Kidney (tissue), 14 donors: ENCODE results near the gene NKD2. TPM values are rescaled to one million over a fixed set of nuclear protein-coding genes. Genes with fewer than 3 reads are reported as not detected.

Experiments used
- DNase-seq, 5 donors: peaks; one replicate each; pipeline ENCODE4 v3.0.0-alpha.2; 2013 to 2020
- FAIRE-seq: peaks from 2 replicates; lab custom pipeline; 2012; peaks lifted over from hg19 to GRCh38; lab: Jason Lieb, UNC
- H3K27ac ChIP-seq, 2 donors: one replicate each; pipeline ENCODE4 v1.7.0; 2013; ENCODE audit warnings: low read depth in 2 of 2, low read length in 2 of 2, inconsistent platforms in 1 of 2
- H3K27me3 ChIP-seq: one replicate; pipeline ENCODE4 v1.7.1; 2013; ENCODE audit warnings: low read length, inconsistent platforms; ENCODE audit not compliant: control insufficient read depth, insufficient read depth
- H3K36me3 ChIP-seq, 3 donors: one replicate each; pipeline versions ENCODE4 v1.7.0 to v1.7.1; 2013; ENCODE audit warnings: low read length in 3 of 3, control low read depth in 1 of 3, inconsistent platforms in 1 of 3; ENCODE audit not compliant: insufficient read depth in 3 of 3, control insufficient read depth in 2 of 3
- H3K4me1 ChIP-seq, 3 donors: one replicate each; pipeline versions ENCODE4 v1.7.0 to v1.7.1; 2013; ENCODE audit warnings: low read length in 3 of 3, inconsistent platforms in 1 of 3, low read depth in 1 of 3; ENCODE audit not compliant: control insufficient read depth in 2 of 3, insufficient read depth in 2 of 3
- H3K4me3 ChIP-seq, 3 donors: one replicate each; pipeline versions ENCODE4 v1.7.0 to v1.8.1; 2013; ENCODE audit warnings: low read length in 3 of 3, control low read depth in 1 of 3, inconsistent platforms in 1 of 3
- H3K9ac ChIP-seq, 3 donors: one replicate each; pipeline versions ENCODE4 v1.7.0 to v1.7.1; 2013; ENCODE audit warnings: low read length in 3 of 3, control low read depth in 1 of 3, inconsistent platforms in 1 of 3
- H3K9me3 ChIP-seq, 3 donors: one replicate each; pipeline versions ENCODE4 v1.7.0 to v1.7.1; 2013; ENCODE audit warnings: low read length in 3 of 3, control low read depth in 1 of 3, inconsistent platforms in 1 of 3; ENCODE audit not compliant: control insufficient read depth in 2 of 3, insufficient read depth in 1 of 3
- intact Hi-C: fragments of 100-400 bp; cut with DNase I; formaldehyde crosslinking; loops from one replicate; pipeline ENCODE4 v1.11.1; 2022
- polyA plus RNA-seq: library from polyadenylated mRNA; stranded (reverse); fragments of 350-450 nt; fragmentation: Illumina TruSeq; extraction: RNeasy Lipid Tissue Mini Kit (QIAGEN cat#74804); gene quantifications from one replicate; pipeline ENCODE4 v1.2.3, GENCODE V29; 2014; ENCODE audit warnings: low read depth, low replicate concordance; ENCODE audit not compliant: insufficient read depth
- total RNA-seq: library from RNA; stranded (reverse); fragmentation: NEBNext Ultra II Directional; extraction: Animal tissue kit (Norgen Biotek cat#: 25700); gene quantifications from one replicate; pipeline ENCODE4 v1.2.1, GENCODE V29; 2021
- TF ChIP-seq, protein P1 (sequence below): IDR thresholded peaks from 3 replicates; pipeline ENCODE4 v1.5.1; 2012; ENCODE audit warnings: mild to moderate bottlenecking, moderate library complexity, borderline replicate concordance; ENCODE audit not compliant: insufficient read depth; ENCODE audit errors: extremely low read depth
- donor health status: control.
- donor health status: control.
- donor health status: control.
- donor health status: control.
- donor health status: control.
- donor health status: DM: yes; HTN: yes; CAD: no.
- donor health status: Normal renal cell carcinoma (clear cell type).

Gene NKD2
- total and polyA plus RNA-seq, 2 donors from 2014 or later, result 7.9 to 14.1 TPM

DNA sequence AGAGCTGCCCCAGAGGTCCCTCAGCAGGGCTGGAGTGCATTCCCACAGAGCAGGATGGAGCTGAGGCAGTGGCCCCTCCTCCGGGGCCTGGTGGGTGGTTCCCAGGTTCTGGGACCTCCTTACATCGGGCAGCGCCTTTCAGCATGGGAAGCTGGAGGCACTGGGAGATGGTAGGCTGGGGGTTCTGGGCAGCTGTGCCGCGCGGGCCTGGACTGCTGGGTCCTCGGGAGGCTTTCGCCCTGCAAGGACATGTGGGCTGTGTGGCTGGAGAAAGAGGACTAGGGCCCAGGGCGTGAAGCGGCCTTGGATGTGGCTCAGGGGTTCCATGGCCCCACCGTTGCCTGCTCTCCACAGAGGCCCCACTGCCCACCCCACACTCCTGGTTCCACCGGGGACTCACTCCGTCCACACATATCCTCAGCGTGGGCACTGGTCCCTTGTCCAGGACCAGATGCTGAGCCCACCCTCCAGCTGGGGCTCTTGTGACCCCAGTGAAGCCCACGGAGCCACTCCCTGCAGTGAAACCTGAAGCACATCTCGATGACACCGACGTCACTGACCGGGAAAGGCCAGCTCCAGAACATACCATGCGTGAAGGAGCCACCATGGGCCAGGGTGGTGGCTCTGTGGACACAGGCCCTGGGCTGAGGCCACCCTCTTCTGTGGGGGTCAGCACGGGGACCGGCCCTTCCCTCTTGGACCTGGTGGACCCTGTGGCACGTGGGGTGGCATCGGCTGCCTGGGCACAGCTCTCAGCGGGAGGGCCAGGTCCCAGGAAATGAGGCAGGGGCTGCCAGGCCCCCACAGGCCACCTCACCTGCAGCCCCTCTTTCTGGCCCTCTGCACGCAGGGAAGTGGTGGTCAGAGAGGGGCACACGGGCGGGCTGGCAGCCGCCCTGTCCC, 31.5 kb upstream of the NKD2 start:
- TF ChIP-seq, protein P1, sequence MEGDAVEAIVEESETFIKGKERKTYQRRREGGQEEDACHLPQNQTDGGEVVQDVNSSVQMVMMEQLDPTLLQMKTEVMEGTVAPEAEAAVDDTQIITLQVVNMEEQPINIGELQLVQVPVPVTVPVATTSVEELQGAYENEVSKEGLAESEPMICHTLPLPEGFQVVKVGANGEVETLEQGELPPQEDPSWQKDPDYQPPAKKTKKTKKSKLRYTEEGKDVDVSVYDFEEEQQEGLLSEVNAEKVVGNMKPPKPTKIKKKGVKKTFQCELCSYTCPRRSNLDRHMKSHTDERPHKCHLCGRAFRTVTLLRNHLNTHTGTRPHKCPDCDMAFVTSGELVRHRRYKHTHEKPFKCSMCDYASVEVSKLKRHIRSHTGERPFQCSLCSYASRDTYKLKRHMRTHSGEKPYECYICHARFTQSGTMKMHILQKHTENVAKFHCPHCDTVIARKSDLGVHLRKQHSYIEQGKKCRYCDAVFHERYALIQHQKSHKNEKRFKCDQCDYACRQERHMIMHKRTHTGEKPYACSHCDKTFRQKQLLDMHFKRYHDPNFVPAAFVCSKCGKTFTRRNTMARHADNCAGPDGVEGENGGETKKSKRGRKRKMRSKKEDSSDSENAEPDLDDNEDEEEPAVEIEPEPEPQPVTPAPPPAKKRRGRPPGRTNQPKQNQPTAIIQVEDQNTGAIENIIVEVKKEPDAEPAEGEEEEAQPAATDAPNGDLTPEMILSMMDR, result no peak
- intact Hi-C loops, result no loop called here
- Histone ChIP-seq H3K4me1 (peaks cover 0 to 3% (median 0%) of the 10 kb centered on the region in 3 donors), H3K9me3 (no peaks in the 10 kb centered on the region), H3K4me3 (no peak overlapping the region), H3K27ac (no peak overlapping the region), H3K9ac (no peak overlapping the region), H3K36me3 (no peaks in the 10 kb centered on the region), H3K27me3 (no peaks in the 10 kb centered on the region)
- FAIRE-seq (no peak), DNase-seq (no peak)

DNA sequence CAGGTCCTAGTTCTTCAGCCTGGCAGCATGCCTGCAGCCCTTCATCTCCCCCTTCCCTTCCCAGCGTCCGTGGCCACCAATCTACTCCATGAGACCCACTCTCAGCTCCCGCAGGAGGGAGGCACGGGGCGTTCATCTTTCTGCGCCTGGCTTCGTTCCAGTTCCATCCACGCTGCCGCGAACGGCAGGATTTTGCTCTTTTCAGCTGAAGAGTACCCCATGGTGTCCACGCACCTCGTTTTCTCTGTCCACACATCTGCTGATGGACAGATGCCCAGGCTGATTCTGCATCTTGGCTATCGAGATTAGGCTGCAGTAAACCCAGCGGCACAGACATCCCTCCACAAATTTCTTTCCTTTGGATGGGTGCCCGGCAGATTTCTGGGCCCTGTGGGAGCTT, 30.5 kb upstream of the NKD2 start:
- Histone ChIP-seq H3K27me3 (no peaks in the 10 kb centered on the region), H3K4me3 (no peak overlapping the region), H3K9me3 (no peaks in the 10 kb centered on the region), H3K36me3 (no peaks in the 10 kb centered on the region), H3K27ac (no peak overlapping the region), H3K9ac (no peak overlapping the region), H3K4me1 (peaks cover 0 to 3% (median 0%) of the 10 kb centered on the region in 3 donors)
- FAIRE-seq (no peak), DNase-seq (no peak)
- intact Hi-C loops, result no loop called here
- TF ChIP-seq, protein P1, result no peak

DNA sequence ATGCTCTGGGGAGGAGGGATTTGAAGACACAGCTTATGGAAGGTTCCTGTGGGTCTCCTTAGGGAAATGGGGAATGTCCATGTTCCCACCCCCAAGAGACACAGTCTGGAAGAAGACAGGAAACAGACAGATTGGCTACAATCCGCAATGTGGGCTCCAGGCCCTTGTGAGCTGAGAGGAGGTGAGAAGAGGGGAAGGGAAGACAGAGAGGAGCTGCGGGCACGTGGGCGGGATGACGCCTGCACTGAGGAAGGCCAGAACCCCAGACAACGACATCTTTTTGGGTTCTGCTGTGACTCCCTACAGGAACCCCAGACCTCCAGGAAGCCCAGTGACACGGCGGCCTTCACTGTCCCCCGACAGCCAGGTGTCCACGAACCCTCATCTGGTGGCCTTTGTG, 29.9 kb upstream of the NKD2 start:
- TF ChIP-seq, protein P1, result no peak
- H3K9ac ChIP-seq, result no peak overlapping the region

More for the DNA sequence above, 29.9 kb upstream of the NKD2 start:
- Histone ChIP-seq H3K4me1 (peaks cover 0 to 3% (median 0%) of the 10 kb centered on the region in 3 donors), H3K27me3 (no peaks in the 10 kb centered on the region), H3K27ac (no peak overlapping the region), H3K4me3 (no peak overlapping the region), H3K36me3 (no peaks in the 10 kb centered on the region), H3K9me3 (peaks cover 0 to 2% (median 0%) of the 10 kb centered on the region in 3 donors)
- no peak for DNase-seq
- FAIRE-seq, result no peak
- intact Hi-C loops, result no loop called here
